Measurements from ENCODE around the gene DPEP2NB. TPM values are rescaled to one million over a fixed set of nuclear protein-coding genes. Genes with fewer than 3 reads are reported as not detected.

Gene DPEP2NB
- total RNA-seq, 4 donors from 2014 or later: not detected

- DNase-seq: no peak
- no peaks in the 10 kb centered on the region for H3K27me3 ChIP-seq
- intact Hi-C loops (cut with DNase I): loop anchor here (5.0 kb wide), 1 partner anchor 49 kb away; no protein-coding TSS in a partner anchor
- no peak overlapping the region for H3K27ac ChIP-seq
- 68 to 85% methylated on average over 2 of the region's 2 CpGs for WGBS, 2 donors
- no peaks in the 10 kb centered on the region for H3K9me3 ChIP-seq
- H3K4me1 ChIP-seq: peaks cover 0 to 6% (median 0%) of the 10 kb centered on the region in 3 donors
- TF ChIP-seq CTCF (IDR thresholded peaks at IDR 0.05): no peak
- no peak for TF ChIP-seq POLR2A (IDR thresholded peaks at IDR 0.05)
- no peak overlapping the region for H3K4me3 ChIP-seq
- peaks cover 0 to 54% (median 0%) of the 10 kb centered on the region in 3 donors for H3K36me3 ChIP-seq
Observed at GRCh38 chr16:68041783-68042182, 26.1 kb upstream of the DPEP2NB start.

- Histone ChIP-seq H3K4me1 (peaks cover 0 to 6% (median 0%) of the 10 kb centered on the region in 3 donors), H3K9me3 (no peaks in the 10 kb centered on the region), H3K36me3 (peaks cover 0 to 54% (median 0%) of the 10 kb centered on the region in 3 donors), H3K27ac (peak overlapping the region; percentile 2 to 35 (median 26)), H3K4me3 (no peak overlapping the region), H3K27me3 (no peaks in the 10 kb centered on the region)
- intact Hi-C loops (cut with DNase I): loop anchor here (5.0 kb wide), 1 partner anchor 48 kb away; no protein-coding TSS in a partner anchor
- DNase-seq: peak; percentile 59
- TF ChIP-seq CTCF (IDR thresholded peaks at IDR 0.05): peak; percentile 80 to 94 (median 89)
- TF ChIP-seq POLR2A (IDR thresholded peaks at IDR 0.05): no peak
- 49 to 70% methylated on average over 7 to 12 of the region's 14 CpGs for WGBS, 2 donors
Observed at GRCh38 chr16:68040506-68041288, 25.0 kb upstream of the DPEP2NB start.

- DNase-seq: no peak
- 71 to 82% methylated on average over 7 to 9 of the region's 9 CpGs for WGBS, 2 donors
- no peak for TF ChIP-seq POLR2A (IDR thresholded peaks at IDR 0.05)
- TF ChIP-seq CTCF (IDR thresholded peaks at IDR 0.05): no peak
- Histone ChIP-seq H3K27me3 (no peaks in the 10 kb centered on the region), H3K4me1 (peaks cover 0 to 6% (median 0%) of the 10 kb centered on the region in 3 donors), H3K9me3 (no peaks in the 10 kb centered on the region), H3K36me3 (peaks cover 0 to 33% (median 0%) of the 10 kb centered on the region in 3 donors), H3K4me3 (no peak overlapping the region), H3K27ac (peak overlapping the region in 2 of 4 donors; percentile 21 to 34)
- intact Hi-C loops (cut with DNase I): no loop called here
Observed at GRCh38 chr16:68037841-68038597, 22.3 kb upstream of the DPEP2NB start.

- no peak for DNase-seq
- Histone ChIP-seq H3K36me3 (peaks cover 0 to 37% (median 0%) of the 10 kb centered on the region in 3 donors), H3K9me3 (no peaks in the 10 kb centered on the region), H3K27ac (no peak overlapping the region), H3K4me3 (no peak overlapping the region), H3K4me1 (peaks cover 0 to 27% (median 2%) of the 10 kb centered on the region in 3 donors), H3K27me3 (no peaks in the 10 kb centered on the region)
- TF ChIP-seq POLR2A (IDR thresholded peaks at IDR 0.05) (no peak), CTCF (IDR thresholded peaks at IDR 0.05) (no peak)
- intact Hi-C loops (cut with DNase I): no loop called here
- WGBS, 2 donors: 91 to 100% methylated on average over 2 of the region's 2 CpGs
Observed at GRCh38 chr16:68035227-68035626, 19.5 kb upstream of the DPEP2NB start.

GRCh38 chr16:68033101-68033500 is 17.4 kb upstream of the DPEP2NB start:
- WGBS, 2 donors: 94% methylated on average over 2 of the region's 2 CpGs
- intact Hi-C loops (cut with DNase I): no loop called here
- no peaks in the 10 kb centered on the region for H3K27me3 ChIP-seq
- no peak overlapping the region for H3K4me3 ChIP-seq
- TF ChIP-seq CTCF (IDR thresholded peaks at IDR 0.05): no peak
- TF ChIP-seq POLR2A (IDR thresholded peaks at IDR 0.05): no peak
- no peak for DNase-seq
- peak overlapping the region in 1 of 4 donors; percentile 78 for H3K27ac ChIP-seq
- H3K4me1 ChIP-seq: peaks cover 0 to 27% (median 5%) of the 10 kb centered on the region in 3 donors
- no peaks in the 10 kb centered on the region for H3K9me3 ChIP-seq
- peaks cover 0 to 37% (median 0%) of the 10 kb centered on the region in 3 donors for H3K36me3 ChIP-seq

Measured in esophagus squamous epithelium (tissue), 5 donors.